Epidermal melanocyte (primary cell): ENCODE data around the gene PDCD1LG2.
"Not testable (repeated sequence)": the region's sequence is repeated elsewhere in the genome, so short reads cannot be mapped to it uniquely, and the experiment has no call there.

Experiments used
- DNase-seq: peaks from one replicate; pipeline ENCODE4 v3.0.0; 2011; ENCODE audit warnings: low spot score; ENCODE audit not compliant: insufficient read length

The PDCD1LG2 gene

GRCh38 chr9:5493679-5494511 lies 16.4 kb upstream of the PDCD1LG2 start:
- no peak for DNase-seq

GRCh38 chr9:5494765-5495164 lies 15.6 kb upstream of the PDCD1LG2 start:
- DNase-seq, result not testable (repeated sequence)

- no peak for DNase-seq
Observed at GRCh38 chr9:5499157-5499556, 11.2 kb upstream of the PDCD1LG2 start.

- DNase-seq, result no peak
Observed at GRCh38 chr9:5499889-5500398, 10.4 kb upstream of the PDCD1LG2 start.

GRCh38 chr9:5500441-5501235 lies 9.7 kb upstream of the PDCD1LG2 start:
- no peak for DNase-seq

- DNase-seq, result no peak
Observed at GRCh38 chr9:5502553-5502952, 7.8 kb upstream of the PDCD1LG2 start.

GRCh38 chr9:5509573-5509972 lies 758 bp upstream of the PDCD1LG2 start:
- no peak for DNase-seq

GRCh38 chr9:5510989-5511388 lies 658 bp downstream of the PDCD1LG2 start:
- no peak for DNase-seq

GRCh38 chr9:5511476-5511875 lies 1.1 kb downstream of the PDCD1LG2 start:
- no peak for DNase-seq

- no peak for DNase-seq
Observed at GRCh38 chr9:5511935-5512580, 1.7 kb downstream of the PDCD1LG2 start.

GRCh38 chr9:5512658-5513452 lies 2.5 kb downstream of the PDCD1LG2 start:
- DNase-seq, result no peak

GRCh38 chr9:5513966-5514616 lies 3.8 kb downstream of the PDCD1LG2 start:
- DNase-seq, result no peak

- DNase-seq, result no peak
Observed at GRCh38 chr9:5514617-5515260, 4.4 kb downstream of the PDCD1LG2 start.

- DNase-seq, result no peak
Observed at GRCh38 chr9:5515261-5515650, 4.9 kb downstream of the PDCD1LG2 start.

- DNase-seq, result no peak
Observed at GRCh38 chr9:5516453-5517220, 6.3 kb downstream of the PDCD1LG2 start.

- DNase-seq, result no peak
Observed at GRCh38 chr9:5518171-5518936, 8.0 kb downstream of the PDCD1LG2 start.

- no peak for DNase-seq
Observed at GRCh38 chr9:5518937-5519319, 8.6 kb downstream of the PDCD1LG2 start.

GRCh38 chr9:5524090-5524489 lies 13.8 kb downstream of the PDCD1LG2 start:
- DNase-seq, result no peak
